Neutrophil (primary cell): ENCODE measurements around the gene SPTBN1.

Source experiments
- H3K27ac ChIP-seq: fragments of 200-600 bp; sonication (generic); 2 replicates; pipeline ENCODE4 v1.5.1; 2016; ENCODE audit warnings: mild to moderate bottlenecking, moderate library complexity
- H3K27me3 ChIP-seq: fragments of 200-600 bp; sonication (generic); 2 replicates; pipeline ENCODE4 v1.6.0; 2016; ENCODE audit warnings: mild to moderate bottlenecking
- H3K36me3 ChIP-seq: fragments of 200-600 bp; sonication (generic); 2 replicates; pipeline ENCODE4 v1.5.1; 2017
- H3K4me1 ChIP-seq, 2 experiments: fragments of 200-600 bp in 1 of 2; sonication (generic) in 1 of 2; 1 replicate in 1 of 2; 2 replicates in 1 of 2; pipeline versions ENCODE4 v1.5.1 to v1.6.1; 2013 to 2016; ENCODE audit warnings: low read depth in 1 of 2, low read length in 1 of 2, mild to moderate bottlenecking in 1 of 2, moderate library complexity in 1 of 2; ENCODE audit not compliant: control insufficient read depth in 1 of 2, insufficient read depth in 1 of 2
- H3K4me3 ChIP-seq, 2 experiments: fragments of 200-600 bp in 1 of 2; sonication (generic) in 1 of 2; 1 replicate in 1 of 2; 2 replicates in 1 of 2; pipeline ENCODE4 v1.5.1; 2013 to 2016; ENCODE audit warnings: low read depth in 1 of 2, low read length in 1 of 2, mild to moderate bottlenecking in 1 of 2, moderate library complexity in 1 of 2
- H3K9me3 ChIP-seq: fragments of 200-600 bp; sonication (generic); 2 replicates; pipeline ENCODE4 v1.5.1; 2016
- TF ChIP-seq, protein P1 (sequence below): fragments of 200-600 bp; sonication (generic); IDR thresholded peaks from 2 replicates; pipeline ENCODE4 v1.5.1; 2016; ENCODE audit warnings: antibody characterized with exemption

SPTBN1 gene

DNA sequence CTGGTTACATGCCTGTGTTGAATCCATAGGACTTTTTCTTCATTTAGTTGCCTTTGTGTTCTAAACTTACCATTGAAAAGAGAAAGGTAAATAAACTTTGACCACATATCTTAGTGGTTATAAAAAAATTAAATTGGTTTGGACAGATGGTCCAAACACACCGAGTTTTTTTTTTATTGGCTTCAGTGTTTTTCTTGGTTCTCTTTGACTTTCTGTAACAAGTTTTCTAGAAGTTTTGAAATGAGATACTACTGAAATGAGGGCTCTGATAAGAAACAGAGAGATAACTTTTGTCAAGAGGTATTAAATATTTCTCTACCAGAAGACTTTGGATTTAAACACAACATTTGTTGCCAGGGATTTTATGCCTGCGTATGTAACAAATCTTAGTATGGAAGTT, 20.7 kb downstream of the SPTBN1 start:
- Histone ChIP-seq H3K36me3 (no peaks in the 10 kb centered on the region), H3K9me3 (peaks cover 12% of the 10 kb centered on the region), H3K4me3 (no peak overlapping the region), H3K4me1 (no peaks in the 10 kb centered on the region), H3K27ac (no peak overlapping the region), H3K27me3 (no peaks in the 10 kb centered on the region)
- TF ChIP-seq, protein P1, sequence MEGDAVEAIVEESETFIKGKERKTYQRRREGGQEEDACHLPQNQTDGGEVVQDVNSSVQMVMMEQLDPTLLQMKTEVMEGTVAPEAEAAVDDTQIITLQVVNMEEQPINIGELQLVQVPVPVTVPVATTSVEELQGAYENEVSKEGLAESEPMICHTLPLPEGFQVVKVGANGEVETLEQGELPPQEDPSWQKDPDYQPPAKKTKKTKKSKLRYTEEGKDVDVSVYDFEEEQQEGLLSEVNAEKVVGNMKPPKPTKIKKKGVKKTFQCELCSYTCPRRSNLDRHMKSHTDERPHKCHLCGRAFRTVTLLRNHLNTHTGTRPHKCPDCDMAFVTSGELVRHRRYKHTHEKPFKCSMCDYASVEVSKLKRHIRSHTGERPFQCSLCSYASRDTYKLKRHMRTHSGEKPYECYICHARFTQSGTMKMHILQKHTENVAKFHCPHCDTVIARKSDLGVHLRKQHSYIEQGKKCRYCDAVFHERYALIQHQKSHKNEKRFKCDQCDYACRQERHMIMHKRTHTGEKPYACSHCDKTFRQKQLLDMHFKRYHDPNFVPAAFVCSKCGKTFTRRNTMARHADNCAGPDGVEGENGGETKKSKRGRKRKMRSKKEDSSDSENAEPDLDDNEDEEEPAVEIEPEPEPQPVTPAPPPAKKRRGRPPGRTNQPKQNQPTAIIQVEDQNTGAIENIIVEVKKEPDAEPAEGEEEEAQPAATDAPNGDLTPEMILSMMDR, result no peak

DNA sequence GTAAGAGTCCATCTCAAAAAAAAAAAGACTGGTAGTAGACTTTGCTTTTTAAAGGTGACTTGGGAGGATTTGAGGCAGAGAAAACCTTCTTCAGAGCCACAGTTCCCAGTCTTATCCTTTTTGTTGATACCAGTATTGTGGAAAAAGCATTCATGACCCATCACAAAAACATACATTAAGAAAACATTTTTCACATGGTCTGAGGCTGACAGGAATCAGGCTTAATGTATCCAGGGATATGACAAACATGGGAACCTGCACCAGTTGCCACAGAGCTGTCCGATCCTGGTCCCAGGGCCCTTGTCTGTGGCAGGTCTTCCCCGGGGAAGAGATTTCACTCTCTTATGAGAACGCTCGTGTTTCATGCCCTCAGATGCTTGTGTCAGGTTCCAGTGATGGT, 21.8 kb downstream of the SPTBN1 start:
- H3K27me3 ChIP-seq, result no peaks in the 10 kb centered on the region
- no peak overlapping the region for H3K4me3 ChIP-seq
- H3K4me1 ChIP-seq, result no peaks in the 10 kb centered on the region
- no peaks in the 10 kb centered on the region for H3K36me3 ChIP-seq
- no peak overlapping the region for H3K27ac ChIP-seq
- H3K9me3 ChIP-seq, result peaks cover 12% of the 10 kb centered on the region
- TF ChIP-seq, protein P1, result no peak

DNA sequence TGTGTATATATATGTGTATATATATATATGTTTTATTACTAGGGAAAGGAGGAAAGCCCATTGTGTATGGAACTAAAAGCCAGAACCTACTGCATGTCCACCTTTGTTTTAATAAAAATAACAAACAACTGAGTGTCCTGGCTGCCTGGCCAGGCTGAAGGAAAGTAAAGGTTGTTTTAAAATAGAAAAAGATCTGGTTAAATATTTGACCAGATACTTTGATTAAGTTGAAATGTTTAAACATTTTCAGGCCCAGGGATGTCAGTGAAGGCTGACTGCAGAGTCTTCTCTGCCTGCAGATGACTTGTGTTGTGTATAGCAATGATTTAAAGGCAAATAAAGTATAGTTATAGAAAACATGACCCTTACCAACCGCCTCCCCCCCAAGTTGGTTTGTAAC, 22.8 kb downstream of the SPTBN1 start:
- TF ChIP-seq, protein P1, result no peak
- Histone ChIP-seq H3K4me3 (no peak overlapping the region), H3K9me3 (peaks cover 12% of the 10 kb centered on the region), H3K4me1 (no peaks in the 10 kb centered on the region), H3K27ac (no peak overlapping the region), H3K27me3 (no peaks in the 10 kb centered on the region), H3K36me3 (no peaks in the 10 kb centered on the region)

DNA sequence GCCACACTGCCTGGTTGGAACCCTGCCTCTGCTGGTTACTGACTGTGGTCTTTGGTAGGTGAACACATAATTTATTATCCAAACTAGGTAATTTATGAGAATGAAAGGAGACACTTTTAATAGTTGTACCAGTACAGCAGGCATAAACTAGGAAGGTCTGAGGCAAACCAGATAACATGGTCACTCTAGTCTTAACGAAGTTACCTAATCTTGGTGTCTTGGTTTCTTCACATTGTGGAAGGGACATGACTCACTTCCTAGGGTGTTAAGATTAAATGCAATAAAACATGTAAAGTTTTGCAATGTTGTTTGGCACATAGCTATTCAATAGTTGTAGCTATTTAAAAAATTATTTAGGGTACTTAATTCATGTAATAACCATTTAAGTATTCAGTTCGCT, 23.3 kb downstream of the SPTBN1 start:
- peaks cover 12% of the 10 kb centered on the region for H3K9me3 ChIP-seq
- no peaks in the 10 kb centered on the region for H3K27me3 ChIP-seq
- no peak overlapping the region for H3K4me3 ChIP-seq
- no peak overlapping the region for H3K27ac ChIP-seq
- no peaks in the 10 kb centered on the region for H3K4me1 ChIP-seq
- no peaks in the 10 kb centered on the region for H3K36me3 ChIP-seq
- TF ChIP-seq, protein P1, result no peak

DNA sequence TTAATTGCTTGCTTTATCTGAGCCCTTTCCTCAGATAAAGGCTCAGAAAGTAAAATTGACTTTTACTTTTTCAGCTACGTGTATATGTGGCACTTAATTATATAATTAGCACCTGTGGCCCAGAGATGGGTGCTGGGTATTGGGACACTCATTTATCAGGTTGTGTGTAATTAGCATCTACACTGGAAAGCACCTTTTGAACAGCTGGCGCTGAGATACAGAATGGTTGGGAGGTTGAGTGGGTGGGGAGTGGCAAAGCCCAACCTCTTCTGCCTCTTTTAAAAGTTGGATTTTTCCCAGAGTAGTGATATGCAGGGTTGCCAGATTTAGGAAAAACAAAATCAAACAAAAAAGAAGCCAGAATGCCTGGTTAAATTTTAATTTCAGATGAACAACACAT, 23.9 kb downstream of the SPTBN1 start:
- H3K4me1 ChIP-seq, result no peaks in the 10 kb centered on the region
- TF ChIP-seq, protein P1, result no peak
- H3K27ac ChIP-seq, result no peak overlapping the region
- H3K27me3 ChIP-seq, result no peaks in the 10 kb centered on the region
- no peaks in the 10 kb centered on the region for H3K36me3 ChIP-seq
- H3K9me3 ChIP-seq, result peaks cover 12% of the 10 kb centered on the region
- no peak overlapping the region for H3K4me3 ChIP-seq

DNA sequence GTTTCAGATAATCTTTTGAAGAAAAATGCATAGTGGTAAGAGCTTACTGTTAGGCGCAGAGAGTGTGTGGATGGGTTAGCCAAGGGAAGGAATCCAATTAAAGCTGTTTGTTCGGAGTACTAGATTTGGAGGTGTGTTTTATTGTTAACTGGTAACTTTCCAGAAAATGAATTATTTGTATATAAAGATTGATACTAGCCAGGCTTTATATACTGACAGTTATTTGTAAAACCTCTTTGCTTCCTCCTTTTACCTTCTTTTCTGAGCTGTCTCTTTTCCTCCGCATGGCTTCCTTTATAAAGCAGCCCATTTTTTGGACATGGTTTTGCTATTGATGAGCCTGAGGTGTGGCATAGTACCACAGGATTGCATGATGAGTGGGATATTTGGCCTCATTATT, 25.6 kb downstream of the SPTBN1 start:
- H3K36me3 ChIP-seq, result no peaks in the 10 kb centered on the region
- H3K4me1 ChIP-seq, result no peaks in the 10 kb centered on the region
- H3K9me3 ChIP-seq, result peaks cover 12% of the 10 kb centered on the region
- no peak overlapping the region for H3K4me3 ChIP-seq
- H3K27me3 ChIP-seq, result no peaks in the 10 kb centered on the region
- TF ChIP-seq, protein P1, result no peak
- no peak overlapping the region for H3K27ac ChIP-seq
